SK-N-SH (cell line): ENCODE measurements around the gene SLCO3A1. TPM values are rescaled to one million over a fixed set of nuclear protein-coding genes. Genes with fewer than 3 reads are reported as not detected.

Experiments
- CTCF ChIA-PET: fragments of 300-600, 350-600 bp; formaldehyde crosslinking; extraction: SDS; loops from one replicate; lab custom pipeline; 2021; lab: Yijun Ruan, JAX
- POLR2A ChIA-PET: fragments of 350-600 bp; sonication (Branson Sonifier 250); formaldehyde crosslinking; extraction: SDS; loops from one replicate; lab custom pipeline; 2020; ENCODE audit warnings: antibody characterized with exemption, inconsistent platforms; lab: Yijun Ruan, JAX
- DNase-seq: peaks from one replicate; pipeline ENCODE4 v3.0.0; 2012
- H2AFZ ChIP-seq: fragments of 200-600 bp; sonication (generic); 2 replicates; pipeline ENCODE4 v1.8.1; 2016; ENCODE audit warnings: antibody characterized with exemption, mild to moderate bottlenecking, low read depth
- H3F3A ChIP-seq: fragments of 200-600 bp; sonication (generic); replicated peaks from 2 replicates; pipeline ENCODE3; 2016; ENCODE audit warnings: antibody characterized with exemption, mild to moderate bottlenecking; ENCODE audit not compliant: insufficient read depth
- H3K27ac ChIP-seq, 2 experiments: fragments of 200-500 bp in 1 of 2; fragments of 200-600 bp in 1 of 2; sonication (Bioruptor generic) in 1 of 2; sonication (generic), shearing (Covaris generic) in 1 of 2; 2 replicates each; pipeline versions ENCODE4 v1.5.1 to v1.6.1; 2014 to 2016; ENCODE audit warnings: low read depth in 2 of 2, inconsistent platforms in 1 of 2, low read length in 1 of 2, mild to moderate bottlenecking in 1 of 2, mixed read lengths in 1 of 2
- H3K27me3 ChIP-seq: fragments of 200-600 bp; sonication (generic), shearing (Covaris generic); 2 replicates; pipeline ENCODE4 v1.6.1; 2016; ENCODE audit warnings: mixed run types; ENCODE audit not compliant: insufficient read depth
- H3K36me3 ChIP-seq, 2 experiments: fragments of 200-500 bp in 1 of 2; fragments of 200-600 bp in 1 of 2; sonication (Bioruptor generic) in 1 of 2; sonication (generic) in 1 of 2; replicated peaks in 1 of 2; 2 replicates each; pipeline versions ENCODE3 to v1.5.1; 2014 to 2016; ENCODE audit warnings: low read length in 1 of 2, mild to moderate bottlenecking in 1 of 2; ENCODE audit not compliant: insufficient read depth in 2 of 2, control insufficient read depth in 1 of 2
- H3K4me1 ChIP-seq, 2 experiments: fragments of 200-500 bp in 1 of 2; fragments of 200-600 bp in 1 of 2; sonication (Bioruptor generic) in 1 of 2; sonication (generic), shearing (Covaris generic) in 1 of 2; 2 replicates each; pipeline versions ENCODE4 v1.5.1 to v1.6.1; 2014 to 2016; ENCODE audit warnings: low read depth in 1 of 2, low read length in 1 of 2, mixed run types in 1 of 2; ENCODE audit not compliant: insufficient read depth in 2 of 2, control insufficient read depth in 1 of 2
- H3K4me2 ChIP-seq: fragments of 200-600 bp; sonication (generic), shearing (Covaris generic); 2 replicates; pipeline ENCODE4 v1.6.1; 2017; ENCODE audit warnings: mixed run types
- H3K4me3 ChIP-seq, 2 experiments: fragments of 200-500 bp in 1 of 2; fragments of 200-600 bp in 1 of 2; sonication (Bioruptor generic) in 1 of 2; sonication (generic), shearing (Covaris generic) in 1 of 2; 2 replicates each; pipeline versions ENCODE4 v1.5.1 to v1.8.1; 2014 to 2016; ENCODE audit warnings: low read depth in 2 of 2, inconsistent platforms in 1 of 2, low read length in 1 of 2, mild to moderate bottlenecking in 1 of 2, mixed read lengths in 1 of 2, moderate library complexity in 1 of 2
- H3K79me2 ChIP-seq: fragments of 200-600 bp; sonication (generic); 2 replicates; pipeline ENCODE4 v1.8.1; 2017; ENCODE audit warnings: mild to moderate bottlenecking; ENCODE audit not compliant: insufficient read depth
- H3K9ac ChIP-seq: fragments of 200-600 bp; sonication (generic); 2 replicates; pipeline ENCODE4 v1.6.1; 2017; ENCODE audit warnings: mixed run types
- H3K9me2 ChIP-seq: fragments of 200-600 bp; sonication (generic); 2 replicates; pipeline ENCODE4 v1.6.1; 2017; ENCODE audit warnings: mixed run types
- H3K9me3 ChIP-seq: fragments of 200-600 bp; sonication (generic); 2 replicates; pipeline ENCODE4 v1.6.1; 2017; ENCODE audit warnings: mixed run types, mild to moderate bottlenecking, moderate library complexity
- H4K20me1 ChIP-seq: fragments of 200-600 bp; sonication (generic); 2 replicates; pipeline ENCODE4 v1.6.1; 2017; ENCODE audit warnings: mild to moderate bottlenecking, mixed run types; ENCODE audit not compliant: insufficient read depth
- ELF1 ChIP-seq: IDR thresholded peaks from 2 replicates; pipeline ENCODE4 v1.4.0; 2012
- EP300 ChIP-seq, 2 experiments: IDR thresholded peaks; 2 replicates each; pipeline versions ENCODE4 v1.4.0 to v1.6.1; 2012; ENCODE audit warnings: borderline replicate concordance in 1 of 2, low read depth in 1 of 2, low read length in 1 of 2
- FOSL2 ChIP-seq: IDR thresholded peaks from 2 replicates; pipeline ENCODE4 v1.4.0; 2012; ENCODE audit warnings: low read depth, mild to moderate bottlenecking, moderate library complexity, borderline replicate concordance
- FOXM1 ChIP-seq: IDR thresholded peaks from 2 replicates; pipeline ENCODE4 v1.4.0; 2012; ENCODE audit warnings: low read depth, mild to moderate bottlenecking
- GATA2 ChIP-seq: sonication (generic); formaldehyde crosslinking; IDR thresholded peaks from 2 replicates; pipeline ENCODE4 v1.5.0; 2020; ENCODE audit warnings: mild to moderate bottlenecking, missing genetic modification reagents
- JUND ChIP-seq: IDR thresholded peaks from 2 replicates; pipeline ENCODE4 v1.4.0; 2012
- MEF2A ChIP-seq: IDR thresholded peaks from 2 replicates; pipeline ENCODE4 v1.4.0; 2012; ENCODE audit warnings: low read depth, borderline replicate concordance
- MXI1 ChIP-seq: IDR thresholded peaks from 2 replicates; pipeline ENCODE4 v1.6.1; 2012; ENCODE audit warnings: mild to moderate bottlenecking, low read depth, low read length, improper control_type of control experiment
- NRF1 ChIP-seq: IDR thresholded peaks from 2 replicates; pipeline ENCODE4 v1.6.1; 2012; ENCODE audit warnings: low read depth, mild to moderate bottlenecking, low read length
- POLR2AphosphoS5 ChIP-seq: IDR thresholded peaks from 2 replicates; pipeline ENCODE4 v1.6.1; 2012; ENCODE audit warnings: low read depth, low read length
- RAD21 ChIP-seq: IDR thresholded peaks from 2 replicates; pipeline ENCODE4 v1.6.1; 2012; ENCODE audit warnings: mild to moderate bottlenecking, low read length
- RCOR1 ChIP-seq: fragments of 150-350 bp; IDR thresholded peaks from 2 replicates; pipeline ENCODE4 v1.6.1; 2017; ENCODE audit warnings: antibody characterized with exemption, low read length
- RXRA ChIP-seq: IDR thresholded peaks from 2 replicates; pipeline ENCODE4 v1.4.0; 2012; ENCODE audit warnings: low read depth, mild to moderate bottlenecking, borderline replicate concordance
- TCF12 ChIP-seq: IDR thresholded peaks from 2 replicates; pipeline ENCODE4 v1.4.0; 2012
- TEAD4 ChIP-seq: IDR thresholded peaks from 2 replicates; pipeline ENCODE4 v1.4.0; 2012; ENCODE audit warnings: mild to moderate bottlenecking, borderline replicate concordance; ENCODE audit not compliant: insufficient read depth
- ZBTB33 ChIP-seq: IDR thresholded peaks from 2 replicates; pipeline ENCODE4 v1.4.0; 2012; ENCODE audit warnings: low read depth, borderline replicate concordance
- WGBS: methylation state at CpG from one replicate; pipeline ENCODE4 v1.1.6; 2017; ENCODE audit warnings: low lambda C conversion rate; 5-methylcytosine and 5-hydroxymethylcytosine counted together
- polyA plus RNA-seq, 3 experiments: library from polyadenylated mRNA; depleted of rRNA; stranded (reverse); fragments of >200 nt; gene quantifications; 2 replicates each; pipeline ENCODE4 v1.2.3, GENCODE V29; 2012
- TF ChIP-seq, protein P1 (sequence below): IDR thresholded peaks from 2 replicates; pipeline ENCODE4; 2012
- TF ChIP-seq, protein P2 (sequence below): fragments of 150-350 bp; IDR thresholded peaks from 2 replicates; pipeline ENCODE4 v1.6.1; 2016; ENCODE audit warnings: mild to moderate bottlenecking, low read depth, low read length

The SLCO3A1 gene
- polyA plus RNA-seq, 1 of the 3 experiments (the other 2 are of a cell fraction): 19.7 TPM

GRCh38 chr15:91844928-91845327 lies 8.6 kb upstream of the SLCO3A1 start:
- Histone ChIP-seq H3K4me3 (no peak overlapping the region), H3F3A (no peaks in the 10 kb centered on the region), H2AFZ (no peak overlapping the region), H3K9ac (no peak overlapping the region), H3K27ac (no peak overlapping the region)
- DNase-seq: no peak
- TF ChIP-seq POLR2AphosphoS5: no peak
- no peak for TF ChIP-seq TCF12
- no peak for TF ChIP-seq RAD21
- no peak for TF ChIP-seq MEF2A
- no peak for TF ChIP-seq FOXM1
- no peak for TF ChIP-seq RXRA
- TF ChIP-seq, protein P1, sequence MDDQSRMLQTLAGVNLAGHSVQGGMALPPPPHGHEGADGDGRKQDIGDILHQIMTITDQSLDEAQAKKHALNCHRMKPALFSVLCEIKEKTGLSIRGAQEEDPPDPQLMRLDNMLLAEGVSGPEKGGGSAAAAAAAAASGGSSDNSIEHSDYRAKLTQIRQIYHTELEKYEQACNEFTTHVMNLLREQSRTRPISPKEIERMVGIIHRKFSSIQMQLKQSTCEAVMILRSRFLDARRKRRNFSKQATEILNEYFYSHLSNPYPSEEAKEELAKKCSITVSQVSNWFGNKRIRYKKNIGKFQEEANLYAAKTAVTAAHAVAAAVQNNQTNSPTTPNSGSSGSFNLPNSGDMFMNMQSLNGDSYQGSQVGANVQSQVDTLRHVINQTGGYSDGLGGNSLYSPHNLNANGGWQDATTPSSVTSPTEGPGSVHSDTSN: no peak
- TF ChIP-seq ZBTB33: no peak
- no peak for TF ChIP-seq RCOR1
- no peak for TF ChIP-seq GATA2 (CRISPR knock-in tag)
- TF ChIP-seq, all 33 proteins: peak for 0
- no peaks in the 10 kb centered on the region for H3K79me2 ChIP-seq
- H4K20me1 ChIP-seq: no peaks in the 10 kb centered on the region
- H3K4me1 ChIP-seq: no peaks in the 10 kb centered on the region
- no peaks in the 10 kb centered on the region for H3K36me3 ChIP-seq
- ChIA-PET POLR2A (no interaction called here), CTCF (interaction anchor here (1.0 to 2.8 kb wide), 5 partner anchors 8 to 238 kb away, joined by 3 to 11 read pairs (median 8); partner anchors contain the start of gene SLCO3A1)
- H3K9me3 ChIP-seq: no peaks in the 10 kb centered on the region
- H3K4me2 ChIP-seq: no peak overlapping the region
- no peaks in the 10 kb centered on the region for H3K9me2 ChIP-seq
- WGBS: 57% methylated on average over 5 of the region's 5 CpGs
- H3K27me3 ChIP-seq: no peaks in the 10 kb centered on the region

DNA sequence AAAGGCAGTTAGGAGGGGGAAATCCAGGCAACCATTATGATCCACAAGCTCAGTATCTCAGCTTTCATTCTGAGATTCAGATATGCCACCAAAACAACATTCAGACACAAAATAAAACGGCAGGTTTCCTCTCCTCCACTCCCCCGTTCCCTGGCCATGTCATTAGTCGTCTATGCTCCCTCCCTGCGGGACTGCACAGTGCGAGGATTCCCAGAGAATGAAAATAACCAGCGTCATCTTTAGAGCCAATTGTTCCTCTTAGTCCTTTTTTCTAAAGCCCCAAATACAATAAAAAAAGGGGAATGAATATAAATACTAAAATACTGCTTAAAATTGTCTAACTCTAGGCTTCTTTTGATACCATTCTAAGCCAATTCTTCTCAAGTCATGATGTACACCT lies 7.8 kb upstream of the SLCO3A1 start:
- Histone ChIP-seq H3K9me2 (no peaks in the 10 kb centered on the region), H3K27me3 (no peaks in the 10 kb centered on the region), H3F3A (no peaks in the 10 kb centered on the region), H3K79me2 (no peaks in the 10 kb centered on the region), H4K20me1 (no peaks in the 10 kb centered on the region), H3K36me3 (no peaks in the 10 kb centered on the region), H3K4me3 (no peak overlapping the region), H3K9me3 (no peaks in the 10 kb centered on the region), H3K4me2 (no peak overlapping the region), H2AFZ (no peak overlapping the region), H3K9ac (no peak overlapping the region), H3K27ac (no peak overlapping the region), H3K4me1 (no peaks in the 10 kb centered on the region)
- ChIA-PET POLR2A (no interaction called here), CTCF (interaction anchor here (2.8 kb wide), 1 partner anchor 139 kb away, joined by 11 read pairs; no protein-coding TSS in a partner anchor)
- DNase-seq: no peak
- 71% methylated on average over 6 of the region's 6 CpGs for WGBS
- TF ChIP-seq TEAD4 (no peak), EP300 (IDR thresholded peaks at IDR 0.05; ENCODE audit: borderline replicate concordance in 1 of 2, low read depth in 1 of 2, low read length in 1 of 2) (no peak), RCOR1 (no peak), POLR2AphosphoS5 (no peak), MEF2A (no peak), MXI1 (no peak), JUND (no peak), NRF1 (no peak), RXRA (no peak), ELF1 (no peak), ZBTB33 (no peak), FOSL2 (no peak), GATA2 (CRISPR knock-in tag) (no peak), FOXM1 (no peak)
- TF ChIP-seq, protein P2, sequence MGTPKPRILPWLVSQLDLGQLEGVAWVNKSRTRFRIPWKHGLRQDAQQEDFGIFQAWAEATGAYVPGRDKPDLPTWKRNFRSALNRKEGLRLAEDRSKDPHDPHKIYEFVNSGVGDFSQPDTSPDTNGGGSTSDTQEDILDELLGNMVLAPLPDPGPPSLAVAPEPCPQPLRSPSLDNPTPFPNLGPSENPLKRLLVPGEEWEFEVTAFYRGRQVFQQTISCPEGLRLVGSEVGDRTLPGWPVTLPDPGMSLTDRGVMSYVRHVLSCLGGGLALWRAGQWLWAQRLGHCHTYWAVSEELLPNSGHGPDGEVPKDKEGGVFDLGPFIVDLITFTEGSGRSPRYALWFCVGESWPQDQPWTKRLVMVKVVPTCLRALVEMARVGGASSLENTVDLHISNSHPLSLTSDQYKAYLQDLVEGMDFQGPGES: no peak
